PC-9 (cell line): ENCODE results near the gene XRCC6. TPM values are rescaled to one million over a fixed set of nuclear protein-coding genes. Genes with fewer than 3 reads are reported as not detected.
A peak's percentile ranks its signal among the peaks of the same experiment; 100 is the strongest.

ENCODE experiments used
- BruUV-seq: library from RNA; stranded (reverse); fragments of 400-500 nt; replicated peaks from 2 replicates; lab custom pipeline; 2021; lab: Mats Ljungman, UMichigan
- CTCF ChIA-PET: fragments of 300-600 bp; sonication (Branson Sonifier 250); formaldehyde crosslinking; loops from one replicate; lab custom pipeline; 2022; ENCODE audit warnings: antibody characterized with exemption; lab: Charles Lee
- POLR2A ChIA-PET: fragments of 300-600 bp; sonication (Branson Sonifier 250); formaldehyde crosslinking; loops from one replicate; lab custom pipeline; 2022; ENCODE audit warnings: antibody characterized with exemption; ENCODE audit not compliant: unreplicated experiment; lab: Charles Lee
- DNase-seq, 2 experiments: peaks; one replicate each; pipeline versions ENCODE4 v3.0.0 to v3.0.0-alpha.2; 2015 to 2022; ENCODE audit warnings: mixed read lengths in 1 of 2
- H2AFZ ChIP-seq: fragments of 200-600 bp; sonication (generic); 2 replicates; pipeline ENCODE4 v1.8.1; 2017; ENCODE audit warnings: antibody characterized with exemption
- H3F3A ChIP-seq: fragments of 200-600 bp; sonication (generic); 2 replicates; pipeline ENCODE4 v1.8.1; 2017; ENCODE audit warnings: antibody characterized with exemption, mild to moderate bottlenecking, low read depth; ENCODE audit not compliant: insufficient read depth
- H3K27ac ChIP-seq: fragments of 200-600 bp; sonication (generic); 2 replicates; pipeline ENCODE4 v1.6.1; 2016; ENCODE audit warnings: mixed run types
- H3K27me3 ChIP-seq: fragments of 200-600 bp; sonication (generic); 2 replicates; pipeline ENCODE4 v1.6.1; 2016; ENCODE audit warnings: low read depth, mixed run types; ENCODE audit not compliant: insufficient read depth
- H3K36me3 ChIP-seq: fragments of 200-600 bp; sonication (generic); 2 replicates; pipeline ENCODE4 v1.6.1; 2016; ENCODE audit warnings: low read depth, mixed run types
- H3K4me1 ChIP-seq: fragments of 200-600 bp; sonication (generic); replicated peaks from 2 replicates; pipeline ENCODE4 v1.6.1; 2016; ENCODE audit warnings: mixed run types; ENCODE audit not compliant: insufficient read depth
- H3K4me2 ChIP-seq: fragments of 200-600 bp; sonication (generic); 2 replicates; pipeline ENCODE4 v1.6.1; 2017; ENCODE audit warnings: mixed run types
- H3K4me3 ChIP-seq: fragments of 200-600 bp; sonication (generic); 2 replicates; pipeline ENCODE4 v1.6.1; 2016; ENCODE audit warnings: mixed run types
- H3K79me2 ChIP-seq: fragments of 200-600 bp; sonication (generic); 2 replicates; pipeline ENCODE4 v1.6.1; 2017; ENCODE audit warnings: low read depth, mixed run types
- H3K9me2 ChIP-seq: fragments of 200-600 bp; sonication (generic); 2 replicates; pipeline ENCODE4 v1.8.1; 2017; ENCODE audit warnings: mild to moderate bottlenecking; ENCODE audit not compliant: insufficient read depth
- H3K9me3 ChIP-seq: fragments of 200-600 bp; sonication (generic); 2 replicates; pipeline ENCODE4 v1.8.1; 2016; ENCODE audit warnings: low read depth; ENCODE audit not compliant: insufficient read depth
- H4K20me1 ChIP-seq: fragments of 200-600 bp; sonication (generic); 2 replicates; pipeline ENCODE4 v1.8.1; 2017; ENCODE audit not compliant: insufficient read depth
- EZH2 ChIP-seq: fragments of 200-600 bp; sonication (generic); IDR thresholded peaks from 2 replicates; pipeline ENCODE4 v1.8.0; 2017; ENCODE audit warnings: antibody characterized with exemption, low read depth
- intact Hi-C: fragments of 100-400 bp; cut with micrococcal nuclease; formaldehyde crosslinking; loops from one replicate; pipeline ENCODE4 v1.10.0; 2022; ENCODE audit not compliant: unreplicated experiment
- total RNA-seq: library from RNA; stranded (reverse); gene quantifications from 2 replicates; pipeline ENCODE4 v1.2.3, GENCODE V29; 2021
- TF ChIP-seq, protein P1 (sequence below): fragments of 200-600 bp; sonication (generic); conservative IDR thresholded peaks from 2 replicates; pipeline ENCODE4 v1.6.1; 2017; ENCODE audit warnings: mixed run types, antibody characterized with exemption, mild to moderate bottlenecking, moderate library complexity

The XRCC6 gene
- total RNA-seq, 1 experiment from 2014 or later, result 486 TPM

DNA sequence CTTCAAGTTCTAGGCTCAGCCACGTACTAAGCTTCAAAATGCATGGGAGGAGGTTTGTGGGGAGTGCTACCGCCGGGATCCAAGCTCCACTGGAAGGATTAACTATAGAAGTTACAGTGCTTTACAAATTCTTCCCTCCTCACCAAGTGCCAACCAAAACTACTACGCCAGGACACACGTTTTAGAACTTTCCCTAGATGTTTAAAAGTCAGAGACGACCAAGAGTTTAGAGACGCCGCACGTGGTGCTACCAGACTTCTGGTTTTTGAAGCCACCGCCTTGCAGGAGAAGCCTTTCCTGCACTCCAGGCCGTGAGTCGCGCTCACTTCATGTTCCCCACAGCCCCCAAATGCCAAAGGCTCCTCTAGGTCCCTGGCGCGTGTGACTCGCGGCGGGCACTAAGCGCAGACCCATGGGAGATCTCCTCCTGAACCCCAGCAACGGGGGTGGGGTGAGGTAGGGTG lies 66.8 kb downstream of the XRCC6 start:
- intact Hi-C loops, result no loop called here
- ChIA-PET CTCF (interaction anchor here (0.9 to 1.5 kb wide), 3 partner anchors 9 to 253 kb away, joined by 3 read pairs; no protein-coding TSS in a partner anchor), POLR2A (interaction anchor here (0.6 to 1.1 kb wide), 2 partner anchors 9 to 67 kb away, joined by 3 read pairs; partner anchors contain the start of gene XRCC6)
- H3K27ac ChIP-seq, result peak overlapping the region; percentile 74
- H3K4me2 ChIP-seq, result peak overlapping the region; percentile 90
- peak overlapping the region; percentile 95 for H2AFZ ChIP-seq
- H3K4me1 ChIP-seq, result peaks cover 30% of the 10 kb centered on the region
- no peaks in the 10 kb centered on the region for H3K9me3 ChIP-seq
- peaks cover 31% of the 10 kb centered on the region for H3F3A ChIP-seq
- no peaks in the 10 kb centered on the region for H3K9me2 ChIP-seq
- peak overlapping the region; percentile 79 for H3K4me3 ChIP-seq
- peaks cover 72% of the 10 kb centered on the region for H3K79me2 ChIP-seq
- no peaks in the 10 kb centered on the region for H3K27me3 ChIP-seq
- BruUV-seq, result no TSS peak
- H3K36me3 ChIP-seq, result no peaks in the 10 kb centered on the region
- TF ChIP-seq, protein P1, sequence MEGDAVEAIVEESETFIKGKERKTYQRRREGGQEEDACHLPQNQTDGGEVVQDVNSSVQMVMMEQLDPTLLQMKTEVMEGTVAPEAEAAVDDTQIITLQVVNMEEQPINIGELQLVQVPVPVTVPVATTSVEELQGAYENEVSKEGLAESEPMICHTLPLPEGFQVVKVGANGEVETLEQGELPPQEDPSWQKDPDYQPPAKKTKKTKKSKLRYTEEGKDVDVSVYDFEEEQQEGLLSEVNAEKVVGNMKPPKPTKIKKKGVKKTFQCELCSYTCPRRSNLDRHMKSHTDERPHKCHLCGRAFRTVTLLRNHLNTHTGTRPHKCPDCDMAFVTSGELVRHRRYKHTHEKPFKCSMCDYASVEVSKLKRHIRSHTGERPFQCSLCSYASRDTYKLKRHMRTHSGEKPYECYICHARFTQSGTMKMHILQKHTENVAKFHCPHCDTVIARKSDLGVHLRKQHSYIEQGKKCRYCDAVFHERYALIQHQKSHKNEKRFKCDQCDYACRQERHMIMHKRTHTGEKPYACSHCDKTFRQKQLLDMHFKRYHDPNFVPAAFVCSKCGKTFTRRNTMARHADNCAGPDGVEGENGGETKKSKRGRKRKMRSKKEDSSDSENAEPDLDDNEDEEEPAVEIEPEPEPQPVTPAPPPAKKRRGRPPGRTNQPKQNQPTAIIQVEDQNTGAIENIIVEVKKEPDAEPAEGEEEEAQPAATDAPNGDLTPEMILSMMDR, result no peak
- TF ChIP-seq EZH2, result no peak
- H4K20me1 ChIP-seq, result peaks cover 33% of the 10 kb centered on the region
- no peak for DNase-seq

DNA sequence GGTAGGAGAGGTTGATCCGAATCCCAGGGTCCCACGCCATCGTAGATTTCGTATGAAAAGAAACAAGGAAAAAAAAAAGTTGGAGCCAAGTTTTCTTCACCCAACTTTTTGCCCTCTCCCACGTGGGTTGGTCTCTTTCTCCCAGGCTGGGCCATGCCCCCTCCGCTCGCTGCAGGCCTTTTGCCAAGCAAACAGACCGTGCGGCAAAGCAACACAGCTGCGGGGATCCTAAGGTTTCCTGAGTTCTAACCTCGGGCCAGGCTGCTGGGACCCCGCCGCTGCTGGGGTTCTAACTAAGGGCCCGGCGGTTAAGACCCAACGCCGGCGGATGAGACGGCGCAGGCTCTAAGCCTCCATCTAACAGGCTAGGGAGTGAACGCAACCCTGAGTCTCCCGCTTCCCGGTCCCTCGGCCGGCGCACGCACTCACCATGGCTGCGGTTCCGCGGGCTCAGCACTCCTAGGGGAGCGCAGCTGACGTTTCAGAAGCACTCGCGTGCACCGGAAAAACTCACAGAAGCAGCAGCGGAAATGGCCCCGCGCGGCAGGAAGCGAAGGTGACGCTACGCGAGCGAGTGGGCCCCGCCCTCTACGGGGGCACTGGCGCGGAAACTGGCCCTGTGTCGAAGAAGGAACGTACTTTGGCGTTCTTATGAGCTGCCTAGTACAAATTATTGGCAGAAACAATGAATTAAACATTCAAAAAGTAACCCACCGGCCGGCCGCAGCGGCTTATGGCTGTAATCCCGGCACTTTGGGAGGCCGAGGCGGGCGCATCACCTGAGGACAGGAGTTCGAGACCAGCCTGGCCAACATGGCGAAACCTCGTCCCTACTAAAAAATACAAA lies 67.5 kb downstream of the XRCC6 start, which contains the start of gene SNU13:
Gene SNU13, minus strand, starts transcription at position 503 of the 847 bp plus-strand sequence. Its CDS starts 71 bp downstream, at position 432.
- Histone ChIP-seq H3F3A (peaks cover 25% of the 10 kb centered on the region), H4K20me1 (peaks cover 27% of the 10 kb centered on the region), H3K27me3 (no peaks in the 10 kb centered on the region), H3K79me2 (peaks cover 65% of the 10 kb centered on the region), H3K9me2 (no peaks in the 10 kb centered on the region), H3K27ac (peak within 1 kb of the TSS; percentile 74), H3K4me3 (peak within 1 kb of the TSS; percentile 79), H3K9me3 (no peaks in the 10 kb centered on the region), H2AFZ (peak within 1 kb of the TSS; percentile 95), H3K4me1 (peaks cover 29% of the 10 kb centered on the region), H3K36me3 (no peaks in the 10 kb centered on the region), H3K4me2 (peak within 1 kb of the TSS; percentile 90)
- ChIA-PET CTCF (interaction anchor here (0.6 to 1.5 kb wide), 5 partner anchors 9 to 252 kb away, joined by 3 read pairs; no protein-coding TSS in a partner anchor), POLR2A (interaction anchor here (0.6 to 1.1 kb wide), 2 partner anchors 8 to 1112 kb away, joined by 3 read pairs; no protein-coding TSS in a partner anchor)
- no TSS peak for BruUV-seq
- no peak for TF ChIP-seq EZH2
- TF ChIP-seq, protein P1, result no peak; the same call in 1 of the 2 replicates
- peak; percentile 91 to 92 for DNase-seq
- intact Hi-C loops, result no loop called here

DNA sequence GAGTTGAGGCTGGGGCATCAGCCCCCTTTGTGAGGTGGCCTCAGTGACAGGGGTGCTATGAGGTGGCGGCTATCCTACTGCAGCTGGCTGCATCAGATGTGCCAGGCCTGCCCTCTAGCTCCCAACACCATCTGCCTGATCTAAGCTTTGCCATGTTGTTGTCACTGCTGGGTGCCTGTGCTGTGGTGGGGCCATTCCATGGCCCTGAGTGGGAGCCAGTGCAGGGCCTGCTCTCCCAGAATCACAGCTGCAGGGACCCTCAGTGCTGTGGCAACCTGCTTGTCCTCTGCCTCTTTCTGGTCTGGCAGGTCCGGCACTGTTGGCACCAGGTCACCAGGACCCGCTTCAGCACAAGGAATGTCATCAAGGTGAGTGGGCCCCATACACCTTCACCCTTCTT lies 69.4 kb downstream of the XRCC6 start:
- no peak overlapping the region for H2AFZ ChIP-seq
- H3F3A ChIP-seq, result peaks cover 9% of the 10 kb centered on the region; the same call in 1 of the 2 replicates
- peak overlapping the region; percentile 90; the same call in 1 of the 2 replicates for H3K4me2 ChIP-seq
- CTCF ChIA-PET, result no interaction called here
- POLR2A ChIA-PET, result no interaction called here
- peaks cover 10% of the 10 kb centered on the region; the same call in 1 of the 2 replicates for H4K20me1 ChIP-seq
- H3K4me1 ChIP-seq, result peaks cover 19% of the 10 kb centered on the region
- H3K36me3 ChIP-seq, result no peaks in the 10 kb centered on the region
- no peaks in the 10 kb centered on the region for H3K9me3 ChIP-seq
- H3K27me3 ChIP-seq, result no peaks in the 10 kb centered on the region
- peaks cover 47% of the 10 kb centered on the region for H3K79me2 ChIP-seq
- H3K9me2 ChIP-seq, result no peaks in the 10 kb centered on the region
- no peak for TF ChIP-seq EZH2
- TF ChIP-seq, protein P1, result no peak
- H3K27ac ChIP-seq, result no peak overlapping the region
- H3K4me3 ChIP-seq, result no peak overlapping the region
- no TSS peak for BruUV-seq
- intact Hi-C loops, result no loop called here
- DNase-seq, result no peak
